K562 (cell line): ENCODE data around the gene POU2F1. TPM values are rescaled to one million over a fixed set of nuclear protein-coding genes. Genes with fewer than 3 reads are reported as not detected.
A peak's percentile ranks its signal among the peaks of the same experiment; 100 is the strongest.

Experiments used
- BRD9 ChIP-seq: fragments of 450-650 bp; IDR thresholded peaks from 2 replicates; pipeline ENCODE4 v1.6.1; 2018; ENCODE audit warnings: low read depth; ENCODE audit not compliant: partially characterized antibody
- CBX8 ChIP-seq: fragments of 200-600 bp; sonication (generic); IDR thresholded peaks from 2 replicates; pipeline ENCODE4 v1.6.1; 2012; ENCODE audit warnings: borderline replicate concordance, mixed run types, low read depth, mild to moderate bottlenecking, moderate library complexity, mixed read lengths, low read length, control low read depth, inconsistent platforms; ENCODE audit not compliant: poor library complexity, severe bottlenecking; ENCODE audit errors: extremely low read depth
- CCNT2 ChIP-seq: IDR thresholded peaks from 2 replicates; pipeline ENCODE4 v1.6.1; 2011; ENCODE audit warnings: borderline replicate concordance, low read depth, mild to moderate bottlenecking, moderate library complexity, mixed read lengths, low read length; ENCODE audit not compliant: insufficient read length; ENCODE audit errors: extremely low read depth
- CHD1 ChIP-seq: fragments of 200-600 bp; sonication (generic); IDR thresholded peaks from one replicate; pipeline ENCODE4 v1.6.1; 2012; ENCODE audit warnings: mild to moderate bottlenecking, moderate library complexity, low read length, inconsistent platforms
- JUN ChIP-seq, 2 experiments: sonication (generic) in 1 of 2; formaldehyde crosslinking in 1 of 2; IDR thresholded peaks; 2 replicates each; pipeline versions ENCODE4 v1.6.1 to v1.8.0; 2012 to 2022; ENCODE audit warnings: borderline replicate concordance in 2 of 2, mild to moderate bottlenecking in 2 of 2, improper control_type of control experiment in 1 of 2, low read depth in 1 of 2, low read length in 1 of 2, missing genetic modification reagents in 1 of 2
- KAT2B ChIP-seq: IDR thresholded peaks from one replicate; pipeline ENCODE4 v1.6.1; 2012; ENCODE audit warnings: low read depth, mild to moderate bottlenecking, control low read depth, inconsistent platforms, low read length, moderate library complexity
- KAT7 ChIP-seq: sonication (generic); formaldehyde crosslinking; IDR thresholded peaks from 2 replicates; pipeline ENCODE4 v1.8.0; 2022; ENCODE audit warnings: missing genetic modification reagents, mild to moderate bottlenecking, borderline replicate concordance
- KDM1A ChIP-seq, 2 experiments: fragments of 450-650 bp; IDR thresholded peaks; 2 replicates each; pipeline ENCODE4 v1.6.1; 2016; ENCODE audit warnings: mild to moderate bottlenecking in 2 of 2
- KDM2B ChIP-seq: fragments of 250-450 bp; sonication (Bioruptor Pico); IDR thresholded peaks from 2 replicates; pipeline ENCODE4 v1.8.0; 2021; ENCODE audit warnings: mild to moderate bottlenecking, moderate library complexity
- MXI1 ChIP-seq: IDR thresholded peaks from 2 replicates; pipeline ENCODE4 v1.6.1; 2011; ENCODE audit warnings: low read depth, mild to moderate bottlenecking, improper control_type of control experiment, low read length
- NFXL1 ChIP-seq: fragments of 450-650 bp; formaldehyde crosslinking; IDR thresholded peaks from 2 replicates; pipeline ENCODE4 v1.4.0; 2021; ENCODE audit warnings: mild to moderate bottlenecking
- RBM22 ChIP-seq: fragments of 200-400 bp; formaldehyde crosslinking; IDR thresholded peaks from 2 replicates; pipeline ENCODE4 v1.6.1; 2018; ENCODE audit warnings: low read length, low read depth; ENCODE audit not compliant: poor library complexity, severe bottlenecking
- ZFP1 ChIP-seq: fragments of 450-650 bp; formaldehyde crosslinking; IDR thresholded peaks from 2 replicates; pipeline ENCODE4 v1.4.0; 2020; ENCODE audit warnings: mild to moderate bottlenecking, mixed read lengths
- ZMIZ1 ChIP-seq, 2 experiments: fragments of 150-350 bp in 1 of 2; IDR thresholded peaks; 2 replicates each; pipeline ENCODE4 v1.6.1; 2012 to 2016; ENCODE audit warnings: low read depth in 2 of 2, low read length in 2 of 2, mild to moderate bottlenecking in 1 of 2, moderate library complexity in 1 of 2
- ZNF224 ChIP-seq: sonication (generic); formaldehyde crosslinking; IDR thresholded peaks from 2 replicates; pipeline ENCODE4 v1.8.0; 2022; ENCODE audit warnings: mild to moderate bottlenecking, missing genetic modification reagents
- ZNF232 ChIP-seq: sonication (generic); formaldehyde crosslinking; IDR thresholded peaks from 2 replicates; pipeline ENCODE4 v1.8.0; 2022; ENCODE audit warnings: mild to moderate bottlenecking, missing genetic modification reagents
- ZNF408 ChIP-seq: fragments of 250-450 bp; sonication (Bioruptor Pico); IDR thresholded peaks from 2 replicates; pipeline ENCODE4 v1.4.0; 2020; ENCODE audit warnings: low read depth, mild to moderate bottlenecking, moderate library complexity
- polyA plus RNA-seq, 8 experiments: library from polyadenylated mRNA; depleted of rRNA in 4 of 8; stranded (reverse) in 5 of 8; unstranded in 3 of 8; fragments of >200 nt; fragmentation: Nextera tagmentation in 2 of 8; fragmentation: Illumina TruSeq in 1 of 8; extraction: Ambion mirVana in 2 of 8; extraction: Trizol in 1 of 8; gene quantifications; 2 replicates each; pipeline versions ENCODE4 v1.2.1 to v1.2.3, GENCODE V29; 2011 to 2014; ENCODE audit warnings: inconsistent platforms in 1 of 8, missing spikeins in 1 of 8
- total RNA-seq, 7 experiments: library from RNA; depleted of rRNA in 6 of 7; stranded (reverse); fragments of >200 nt in 6 of 7; fragmentation: Illumina TruSeq in 2 of 7; extraction: Trizol in 2 of 7; gene quantifications; 2 replicates each; pipeline versions ENCODE4 v1.2.1 to v1.2.3, GENCODE V29; 2011 to 2021; ENCODE audit warnings: low replicate concordance in 1 of 7
- TF ChIP-seq, protein P1 (sequence below): sonication (generic); formaldehyde crosslinking; IDR thresholded peaks from 2 replicates; pipeline ENCODE4 v1.8.1; 2023; ENCODE audit warnings: mild to moderate bottlenecking, missing genetic modification reagents, moderate library complexity
- TF ChIP-seq, protein P2 (sequence below), 2 experiments: IDR thresholded peaks; 2 replicates each; pipeline ENCODE4 v1.6.1; 2011; ENCODE audit warnings: borderline replicate concordance in 1 of 2, control low read depth in 1 of 2, low read depth in 1 of 2, low read length in 1 of 2, mild to moderate bottlenecking in 1 of 2, mixed read lengths in 1 of 2, moderate library complexity in 1 of 2; ENCODE audit not compliant: insufficient read depth in 1 of 2, insufficient read length in 1 of 2, poor library complexity in 1 of 2, severe bottlenecking in 1 of 2; ENCODE audit errors: extremely low read depth in 1 of 2

The POU2F1 gene
- total and polyA plus RNA-seq, 9 of the 15 experiments (the other 6 are each of a cell fraction or from before 2014, with no cell fraction given), result 2.6 to 22.3 (median 8.8) TPM

DNA sequence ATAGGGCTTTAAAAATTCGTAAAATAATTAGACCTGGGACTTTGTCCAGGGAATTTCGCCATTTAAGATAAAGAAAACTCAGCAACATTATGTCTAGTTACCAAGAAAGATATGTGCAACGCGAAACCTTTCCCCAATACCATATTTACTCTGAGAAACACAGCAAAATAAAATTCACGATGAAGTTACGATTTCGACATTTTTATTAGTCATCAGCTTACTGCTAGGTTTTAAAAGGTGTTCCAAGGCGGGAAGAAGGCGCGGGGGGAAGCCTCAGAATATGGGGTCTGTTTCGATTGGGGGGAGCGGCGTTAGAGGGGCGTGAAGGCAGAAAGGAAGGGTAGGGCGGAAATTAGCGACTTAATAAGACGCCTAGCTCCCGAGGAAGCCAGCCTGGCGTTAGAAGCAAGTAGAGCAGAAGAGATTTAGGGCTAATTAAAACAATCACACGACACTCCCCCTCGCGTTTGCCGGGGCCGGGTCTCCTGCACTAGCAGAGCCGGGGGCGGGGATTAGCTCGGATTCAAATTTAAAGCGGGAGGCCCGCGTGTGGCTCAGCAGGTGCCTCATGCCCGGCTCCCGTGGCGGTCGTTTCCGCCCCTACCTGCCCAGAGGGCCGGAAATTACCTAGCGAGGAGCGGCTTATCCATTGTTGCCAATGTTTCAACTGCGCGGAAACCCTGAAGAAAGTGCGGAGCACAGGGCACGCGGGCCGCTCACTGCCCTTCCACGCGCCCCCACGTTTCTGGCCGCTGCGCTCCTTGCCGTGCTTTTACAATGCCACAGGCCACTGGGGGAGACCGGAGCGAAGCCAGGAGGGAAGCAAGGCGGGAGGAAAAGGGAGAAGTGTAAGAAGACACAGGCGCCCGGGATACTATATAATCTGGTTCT lies 795 bp upstream of the POU2F1 start (continued):
- TF ChIP-seq CBX8 (no peak), KDM2B (peak; percentile 93; the same call in 1 of the 2 replicates), RBM22 (peak; percentile 92), JUN (IDR thresholded peaks at IDR 0.05; ENCODE audit: borderline replicate concordance, low read depth, low read length) (no peak; the same call in 1 of the 2 replicates), JUN (CRISPR knock-in tag; IDR thresholded peaks at IDR 0.05; ENCODE audit: borderline replicate concordance) (peak; percentile 89; the same call in 1 of the 2 replicates), ZNF232 (peak; percentile 92), BRD9 (peak; percentile 79), MXI1 (peak; percentile 56), KAT2B (no peak), KAT7 (peak; percentile 89; the same call in 1 of the 2 replicates), ZNF408 (CRISPR knock-in tag) (no peak), NFXL1 (CRISPR knock-in tag) (peak; percentile 25; the same call in 1 of the 2 replicates), CHD1 (no peak), ZNF224 (CRISPR knock-in tag) (peak; percentile 82; the same call in 1 of the 2 replicates), ZMIZ1 (IDR thresholded peaks at IDR 0.05; ENCODE audit: low read depth in 2 of 2, low read length in 2 of 2) (peak in 1 of 2 experiments; percentile 34; a peak in 1 of 4 replicates), CCNT2 (no peak), ZFP1 (0 out of 2 replicates have a peak, but pooled peaks have one; percentile 29), KDM1A (IDR thresholded peaks at IDR 0.05) (peak; percentile 79 to 80)
- TF ChIP-seq, protein P1, sequence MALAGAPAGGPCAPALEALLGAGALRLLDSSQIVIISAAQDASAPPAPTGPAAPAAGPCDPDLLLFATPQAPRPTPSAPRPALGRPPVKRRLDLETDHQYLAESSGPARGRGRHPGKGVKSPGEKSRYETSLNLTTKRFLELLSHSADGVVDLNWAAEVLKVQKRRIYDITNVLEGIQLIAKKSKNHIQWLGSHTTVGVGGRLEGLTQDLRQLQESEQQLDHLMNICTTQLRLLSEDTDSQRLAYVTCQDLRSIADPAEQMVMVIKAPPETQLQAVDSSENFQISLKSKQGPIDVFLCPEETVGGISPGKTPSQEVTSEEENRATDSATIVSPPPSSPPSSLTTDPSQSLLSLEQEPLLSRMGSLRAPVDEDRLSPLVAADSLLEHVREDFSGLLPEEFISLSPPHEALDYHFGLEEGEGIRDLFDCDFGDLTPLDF (CRISPR knock-in tag), result peak; percentile 94
- TF ChIP-seq, protein P2, sequence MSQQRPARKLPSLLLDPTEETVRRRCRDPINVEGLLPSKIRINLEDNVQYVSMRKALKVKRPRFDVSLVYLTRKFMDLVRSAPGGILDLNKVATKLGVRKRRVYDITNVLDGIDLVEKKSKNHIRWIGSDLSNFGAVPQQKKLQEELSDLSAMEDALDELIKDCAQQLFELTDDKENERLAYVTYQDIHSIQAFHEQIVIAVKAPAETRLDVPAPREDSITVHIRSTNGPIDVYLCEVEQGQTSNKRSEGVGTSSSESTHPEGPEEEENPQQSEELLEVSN (IDR thresholded peaks at IDR 0.05; ENCODE audit: borderline replicate concordance in 1 of 2, extremely low read depth in 1 of 2, insufficient read depth in 1 of 2, insufficient read length in 1 of 2, low read depth in 1 of 2, low read length in 1 of 2, poor library complexity in 1 of 2, severe bottlenecking in 1 of 2), result peak; percentile 90 to 93
